LNCaP clone FGC (cell line): ENCODE results near the gene HOXD8.

Experiments used
- DNase-seq: peaks from one replicate; pipeline ENCODE4 v3.0.0-alpha.2; 2011; ENCODE audit warnings: low read depth
- H3K4me3 ChIP-seq: 2 replicates; pipeline ENCODE4 v1.5.1; 2011; ENCODE audit warnings: mild to moderate bottlenecking, low read depth, low read length, control low read depth
- TF ChIP-seq, protein P1 (sequence below): IDR thresholded peaks from 2 replicates; pipeline ENCODE4 v1.5.1; 2012; ENCODE audit warnings: mild to moderate bottlenecking; ENCODE audit not compliant: control insufficient read depth, insufficient read depth; ENCODE audit errors: extremely low read depth

The HOXD8 gene

GRCh38 chr2:176150584-176151441, 21.3 kb downstream of the HOXD8 start:
- TF ChIP-seq, protein P1, sequence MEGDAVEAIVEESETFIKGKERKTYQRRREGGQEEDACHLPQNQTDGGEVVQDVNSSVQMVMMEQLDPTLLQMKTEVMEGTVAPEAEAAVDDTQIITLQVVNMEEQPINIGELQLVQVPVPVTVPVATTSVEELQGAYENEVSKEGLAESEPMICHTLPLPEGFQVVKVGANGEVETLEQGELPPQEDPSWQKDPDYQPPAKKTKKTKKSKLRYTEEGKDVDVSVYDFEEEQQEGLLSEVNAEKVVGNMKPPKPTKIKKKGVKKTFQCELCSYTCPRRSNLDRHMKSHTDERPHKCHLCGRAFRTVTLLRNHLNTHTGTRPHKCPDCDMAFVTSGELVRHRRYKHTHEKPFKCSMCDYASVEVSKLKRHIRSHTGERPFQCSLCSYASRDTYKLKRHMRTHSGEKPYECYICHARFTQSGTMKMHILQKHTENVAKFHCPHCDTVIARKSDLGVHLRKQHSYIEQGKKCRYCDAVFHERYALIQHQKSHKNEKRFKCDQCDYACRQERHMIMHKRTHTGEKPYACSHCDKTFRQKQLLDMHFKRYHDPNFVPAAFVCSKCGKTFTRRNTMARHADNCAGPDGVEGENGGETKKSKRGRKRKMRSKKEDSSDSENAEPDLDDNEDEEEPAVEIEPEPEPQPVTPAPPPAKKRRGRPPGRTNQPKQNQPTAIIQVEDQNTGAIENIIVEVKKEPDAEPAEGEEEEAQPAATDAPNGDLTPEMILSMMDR, result no peak
- no peak for DNase-seq
- no peak overlapping the region for H3K4me3 ChIP-seq

GRCh38 chr2:176151442-176152287, 22.2 kb downstream of the HOXD8 start, which contains the start of gene HOXD4:
TSS of gene HOXD4 (plus strand) at chr2:176151550. CDS start at chr2:176151634, 84 bp downstream.
- DNase-seq, result no peak
- TF ChIP-seq, protein P1, result no peak
- no peak within 1 kb of the TSS for H3K4me3 ChIP-seq

- TF ChIP-seq, protein P1, result no peak
- H3K4me3 ChIP-seq, result no peak overlapping the region
- no peak for DNase-seq
These were observed 23.1 kb downstream of the HOXD8 start for GRCh38 chr2:176152350-176153181.

DNA sequence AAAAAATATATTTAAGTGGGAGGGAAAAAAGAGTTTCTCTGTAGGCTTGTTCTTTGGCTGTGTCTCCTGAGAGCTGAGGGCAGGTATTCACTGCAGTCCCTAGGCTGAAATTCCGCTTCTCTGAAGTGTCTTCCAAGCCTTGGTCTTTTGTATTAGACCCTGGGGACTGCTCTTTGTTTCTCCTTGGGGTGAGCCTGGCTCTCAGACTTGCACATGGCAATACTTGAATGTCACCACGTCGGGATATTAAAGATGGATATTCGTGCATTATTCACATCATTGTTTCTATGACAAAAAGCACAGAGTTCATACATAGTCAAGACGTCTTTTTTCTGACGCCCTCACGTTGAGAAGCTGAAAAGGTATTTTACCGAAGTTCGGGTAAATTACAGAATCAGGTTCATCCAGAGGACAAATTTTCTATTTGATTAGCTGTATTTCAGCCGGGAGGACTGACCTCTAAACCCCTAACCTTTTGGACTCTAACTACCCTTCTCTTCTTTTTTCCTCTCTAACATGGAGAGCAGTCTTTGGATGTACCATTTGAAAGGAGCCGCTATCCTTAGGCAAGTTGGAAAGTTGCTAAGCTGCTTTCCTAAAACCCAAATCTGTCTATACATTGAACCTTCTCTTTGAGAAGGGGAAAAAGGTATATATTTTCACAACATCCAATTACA, 25.2 kb downstream of the HOXD8 start:
- H3K4me3 ChIP-seq, result no peak overlapping the region
- TF ChIP-seq, protein P1, result no peak
- DNase-seq, result no peak

- TF ChIP-seq, protein P1, result no peak
- DNase-seq, result no peak
- H3K4me3 ChIP-seq, result no peak overlapping the region
These were observed 26.0 kb downstream of the HOXD8 start for GRCh38 chr2:176155356-176156044.

- TF ChIP-seq, protein P1, result no peak
- H3K4me3 ChIP-seq, result no peak overlapping the region
These were observed 26.8 kb downstream of the HOXD8 start for GRCh38 chr2:176156301-176156806.

More at GRCh38 chr2:176156301-176156806, 26.8 kb downstream of the HOXD8 start:
- DNase-seq, result no peak
